ENCODE measurements around the gene CYP24A1. TPM values are rescaled to one million over a fixed set of nuclear protein-coding genes. Genes with fewer than 3 reads are reported as not detected.

CYP24A1 gene
- polyA plus RNA-seq, 6 donors from 2014 or later = not detected

- no peak for ATAC-seq (ENCODE audit: low read depth in 2 of 2)
- Mint-ChIP-seq H3K9me3 (no peaks in the 10 kb centered on the region), H3K36me3 (no peaks in the 10 kb centered on the region), H3K27me3 (peaks cover 6 to 24% (median 14%) of the 10 kb centered on the region in 3 donors), H3K4me1 (peaks cover 0 to 3% (median 0%) of the 10 kb centered on the region in 3 donors), H3K27ac (no peak overlapping the region), H3K4me3 (no peak overlapping the region)
- DNase-seq = no peak
Observed at GRCh38 chr20:54197621-54198604, 24.1 kb upstream of the CYP24A1 start.

GRCh38 chr20:54195483-54196472, 22.0 kb upstream of the CYP24A1 start:
- H3K27ac Mint-ChIP-seq = no peak overlapping the region
- ATAC-seq (ENCODE audit: low read depth in 2 of 2) = no peak

DNA sequence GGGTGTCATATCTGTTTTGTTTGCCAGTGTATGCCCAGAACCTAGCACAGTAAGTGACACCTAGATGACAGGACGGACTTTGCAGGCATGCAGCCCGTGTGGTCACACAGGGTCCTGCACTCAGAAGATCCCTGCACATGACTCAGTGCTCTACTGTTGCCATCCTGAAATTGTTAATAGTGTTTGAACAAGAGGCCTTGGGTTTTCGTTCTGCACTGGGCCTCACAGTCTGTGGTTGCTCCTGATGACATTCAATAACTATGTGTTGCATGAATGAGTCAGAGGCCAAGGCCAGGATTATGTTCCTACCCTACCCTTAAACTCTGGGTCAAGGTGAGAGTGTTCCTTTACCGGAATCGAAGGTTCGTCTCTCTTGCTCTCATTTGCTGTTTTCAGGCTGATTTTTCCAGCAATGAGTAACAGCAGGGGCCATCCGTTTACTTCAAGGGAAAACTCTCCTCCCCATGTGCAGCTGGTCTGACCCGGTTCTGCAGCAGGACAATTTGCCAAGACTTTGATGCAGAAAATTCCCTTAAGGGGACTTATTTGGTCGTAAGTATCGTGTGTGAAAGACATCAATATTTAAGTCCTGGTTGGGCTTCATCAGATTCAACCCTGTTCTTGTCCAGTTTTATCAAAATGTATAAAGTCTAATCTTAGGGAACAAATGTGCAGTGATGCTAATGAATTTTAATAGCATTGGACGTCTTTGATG, 21.1 kb upstream of the CYP24A1 start:
- H3K4me1 Mint-ChIP-seq = peaks cover 0 to 3% (median 0%) of the 10 kb centered on the region in 3 donors
- DNase-seq = no peak
- H3K36me3 Mint-ChIP-seq = no peaks in the 10 kb centered on the region
- ATAC-seq (ENCODE audit: low read depth in 2 of 2) = no peak
- H3K9me3 Mint-ChIP-seq = no peaks in the 10 kb centered on the region
- no peak overlapping the region for H3K27ac Mint-ChIP-seq
- H3K27me3 Mint-ChIP-seq = peaks cover 8 to 26% (median 9%) of the 10 kb centered on the region in 3 donors
- H3K4me3 Mint-ChIP-seq = no peak overlapping the region

More at GRCh38 chr20:54195483-54196472, 22.0 kb upstream of the CYP24A1 start:
- Mint-ChIP-seq H3K4me3 (no peak overlapping the region), H3K36me3 (no peaks in the 10 kb centered on the region), H3K27me3 (peaks cover 8 to 26% (median 9%) of the 10 kb centered on the region in 3 donors), H3K9me3 (no peaks in the 10 kb centered on the region), H3K4me1 (peaks cover 0 to 3% (median 0%) of the 10 kb centered on the region in 3 donors)
- DNase-seq = no peak

DNA sequence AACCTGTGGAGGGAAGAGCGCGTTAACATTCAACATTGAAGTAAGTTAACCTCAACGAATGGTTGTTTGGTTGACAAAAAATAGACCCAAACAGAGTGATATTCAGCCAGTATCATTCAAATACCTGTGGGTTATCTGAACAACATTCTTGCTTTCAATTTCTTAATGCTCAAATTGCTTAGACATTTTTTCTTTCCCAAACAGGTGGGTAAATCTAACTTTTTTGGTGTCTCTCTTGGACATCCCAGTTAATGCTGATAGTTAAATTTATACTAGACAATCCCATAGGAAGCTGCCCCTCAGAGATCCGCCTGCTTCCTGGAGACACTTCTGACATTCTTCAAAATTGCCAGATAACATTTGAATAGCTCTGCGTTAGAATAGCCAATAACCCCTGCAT, 20.0 kb upstream of the CYP24A1 start:
- Mint-ChIP-seq H3K4me1 (no peaks in the 10 kb centered on the region), H3K9me3 (no peaks in the 10 kb centered on the region), H3K27me3 (peaks cover 8 to 26% (median 9%) of the 10 kb centered on the region in 3 donors), H3K27ac (no peak overlapping the region), H3K36me3 (no peaks in the 10 kb centered on the region), H3K4me3 (no peak overlapping the region)
- ATAC-seq (ENCODE audit: low read depth in 2 of 2) (no peak), DNase-seq (no peak)

- Mint-ChIP-seq H3K4me3 (no peak overlapping the region), H3K36me3 (no peaks in the 10 kb centered on the region), H3K27ac (no peak overlapping the region), H3K4me1 (no peaks in the 10 kb centered on the region), H3K27me3 (peaks cover 6 to 34% (median 16%) of the 10 kb centered on the region in 3 donors), H3K9me3 (no peaks in the 10 kb centered on the region)
- ATAC-seq (ENCODE audit: low read depth in 2 of 2) = no peak
- DNase-seq = no peak
Observed at GRCh38 chr20:54190217-54190616, 16.4 kb upstream of the CYP24A1 start.

DNA sequence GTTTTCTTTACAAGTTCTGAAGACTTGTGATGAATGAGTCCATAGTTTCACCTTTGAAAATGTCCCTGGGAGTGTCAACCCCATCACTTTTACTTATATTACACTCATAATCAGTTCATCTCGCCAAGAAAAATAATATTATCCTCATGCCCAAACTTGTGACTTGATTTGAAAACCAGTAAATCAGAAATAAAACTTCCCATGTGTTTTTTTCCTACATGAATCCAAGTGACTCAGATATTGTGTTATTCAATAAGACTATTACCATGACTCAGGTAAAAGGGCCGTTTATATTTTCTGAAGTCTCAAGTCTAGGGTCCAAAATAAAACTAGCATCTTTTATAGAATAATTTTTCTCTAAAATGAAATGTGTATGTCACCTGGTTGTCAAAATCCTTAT, 15.8 kb upstream of the CYP24A1 start:
- peaks cover 12 to 34% (median 16%) of the 10 kb centered on the region in 3 donors for H3K27me3 Mint-ChIP-seq
- H3K27ac Mint-ChIP-seq = no peak overlapping the region
- no peaks in the 10 kb centered on the region for H3K9me3 Mint-ChIP-seq
- no peak for DNase-seq
- H3K36me3 Mint-ChIP-seq = no peaks in the 10 kb centered on the region
- no peaks in the 10 kb centered on the region for H3K4me1 Mint-ChIP-seq
- H3K4me3 Mint-ChIP-seq = no peak overlapping the region
- no peak for ATAC-seq (ENCODE audit: low read depth in 2 of 2)

DNA sequence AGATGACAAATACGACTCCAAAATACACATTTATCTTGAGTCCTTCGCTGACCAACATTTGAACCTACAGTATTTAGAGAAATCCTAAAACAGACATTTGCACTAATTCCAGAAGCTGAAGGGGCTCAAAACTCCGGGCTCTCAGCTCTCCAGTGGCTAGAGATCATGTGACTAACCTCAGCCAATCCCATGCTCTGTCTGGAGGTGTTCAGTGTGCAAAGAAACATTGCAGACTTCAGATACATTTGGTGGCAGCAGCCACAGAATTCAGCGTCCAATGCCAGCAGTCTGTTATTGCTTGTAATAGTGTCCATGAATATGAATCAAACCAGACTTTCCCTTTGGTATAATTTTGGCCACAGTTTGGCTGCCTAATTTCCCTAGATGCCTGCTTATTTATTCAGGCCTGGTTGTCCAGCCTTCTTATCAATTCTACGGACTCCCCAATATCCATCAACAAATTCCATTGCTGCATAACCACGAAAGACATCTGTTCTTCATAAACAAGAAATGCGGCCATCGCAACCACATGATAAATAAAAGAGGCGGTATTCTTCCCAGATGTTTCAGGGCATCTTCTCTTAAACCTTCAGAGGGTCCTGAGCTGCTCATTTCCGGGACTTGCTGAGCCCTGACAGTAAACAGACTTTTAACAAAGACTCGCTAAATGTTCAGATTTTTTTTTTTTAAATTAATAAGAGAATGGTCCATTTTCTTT, 14.5 kb upstream of the CYP24A1 start:
- Mint-ChIP-seq H3K9me3 (no peaks in the 10 kb centered on the region), H3K27me3 (peaks cover 20 to 39% (median 22%) of the 10 kb centered on the region in 3 donors), H3K4me3 (no peak overlapping the region), H3K36me3 (no peaks in the 10 kb centered on the region), H3K27ac (no peak overlapping the region), H3K4me1 (no peaks in the 10 kb centered on the region)
- DNase-seq = no peak
- no peak for ATAC-seq (ENCODE audit: low read depth in 2 of 2)

DNA sequence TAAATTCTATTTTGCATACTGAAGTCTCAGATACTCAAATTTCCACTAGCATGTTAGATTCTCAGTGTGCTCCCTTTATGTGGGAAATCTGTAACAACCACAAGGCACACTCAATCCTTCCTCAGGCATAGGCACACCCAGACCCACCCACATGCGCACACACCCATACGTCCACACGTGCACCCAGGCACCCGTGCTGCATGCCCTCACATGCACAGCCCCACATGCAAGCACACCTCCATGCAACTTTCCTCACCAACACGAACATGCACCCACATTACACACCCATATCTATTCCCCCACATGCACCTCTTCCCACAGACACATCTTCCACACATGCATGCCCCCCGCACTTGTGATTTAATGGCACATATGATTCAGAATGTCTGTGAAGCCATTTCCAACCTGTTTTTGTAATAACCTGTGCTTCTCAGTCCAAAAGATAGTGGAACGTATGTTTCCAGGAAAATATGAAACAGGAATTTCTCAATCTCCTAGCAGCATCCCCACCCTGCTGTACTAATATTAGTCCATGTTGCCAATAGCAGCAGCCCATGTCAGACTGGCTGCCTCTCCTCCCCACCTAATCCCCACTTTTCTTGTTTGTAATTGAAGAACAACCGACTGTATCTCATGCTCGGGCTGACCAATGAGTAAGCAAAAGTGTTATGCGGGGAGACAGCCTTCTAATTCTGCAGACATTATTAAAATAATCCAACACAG, 11.3 kb upstream of the CYP24A1 start:
- no peak for DNase-seq
- no peak overlapping the region for H3K27ac Mint-ChIP-seq
- H3K4me3 Mint-ChIP-seq = no peak overlapping the region
- H3K9me3 Mint-ChIP-seq = no peaks in the 10 kb centered on the region
- peaks cover 28 to 50% (median 41%) of the 10 kb centered on the region in 3 donors for H3K27me3 Mint-ChIP-seq
- no peaks in the 10 kb centered on the region for H3K4me1 Mint-ChIP-seq
- H3K36me3 Mint-ChIP-seq = no peaks in the 10 kb centered on the region
- ATAC-seq (ENCODE audit: low read depth in 2 of 2) = no peak

DNA sequence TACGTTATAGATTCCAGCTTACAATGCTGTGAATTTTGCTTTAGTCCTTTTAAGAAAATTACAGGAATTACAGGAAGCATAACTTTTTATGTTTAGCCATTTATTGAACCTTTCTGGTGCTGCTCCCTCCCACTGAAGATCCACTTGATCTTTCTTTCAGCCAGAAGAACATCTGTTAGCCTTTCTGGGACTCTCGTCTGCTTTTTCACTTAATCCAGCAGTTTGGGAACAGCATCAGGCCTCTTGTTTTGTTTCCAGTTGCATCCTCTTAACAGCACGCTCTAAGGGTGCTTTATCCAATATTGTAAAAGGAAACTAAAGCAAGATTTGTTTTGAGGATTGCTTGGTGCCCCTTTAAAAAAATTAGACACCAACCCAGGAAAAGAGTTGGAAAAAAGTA, 10.3 kb upstream of the CYP24A1 start:
- Mint-ChIP-seq H3K4me3 (no peak overlapping the region), H3K27me3 (peaks cover 28 to 51% (median 41%) of the 10 kb centered on the region in 3 donors), H3K36me3 (no peaks in the 10 kb centered on the region), H3K4me1 (no peaks in the 10 kb centered on the region), H3K9me3 (no peaks in the 10 kb centered on the region), H3K27ac (no peak overlapping the region)
- no peak for ATAC-seq (ENCODE audit: low read depth in 2 of 2)
- DNase-seq = no peak

DNA sequence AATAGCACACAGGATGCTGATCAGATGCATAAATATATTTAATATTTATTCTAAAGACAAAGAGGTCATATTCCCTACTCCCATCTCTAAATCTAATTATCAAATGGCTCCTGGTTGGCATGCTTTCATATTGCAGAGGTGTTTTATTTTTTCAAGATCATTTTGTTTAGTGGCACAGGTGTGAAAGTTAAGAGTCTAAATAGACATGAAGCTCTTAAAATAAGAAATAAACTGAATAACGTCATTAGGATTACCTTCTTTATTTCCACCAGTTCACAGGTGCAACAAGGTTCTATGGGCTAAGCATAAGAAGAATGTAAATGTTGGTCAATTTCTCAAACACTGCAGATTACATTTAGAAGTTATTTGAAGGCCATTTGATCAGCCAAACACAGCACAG, 7.1 kb upstream of the CYP24A1 start:
- no peak overlapping the region for H3K27ac Mint-ChIP-seq
- H3K4me1 Mint-ChIP-seq = no peaks in the 10 kb centered on the region
- no peak overlapping the region for H3K4me3 Mint-ChIP-seq
- no peaks in the 10 kb centered on the region for H3K36me3 Mint-ChIP-seq
- DNase-seq (no peak), ATAC-seq (ENCODE audit: low read depth in 2 of 2) (no peak)
- peaks cover 37 to 50% (median 50%) of the 10 kb centered on the region in 3 donors for H3K27me3 Mint-ChIP-seq
- no peaks in the 10 kb centered on the region for H3K9me3 Mint-ChIP-seq

GRCh38 chr20:54179946-54180345, 6.2 kb upstream of the CYP24A1 start:
- Mint-ChIP-seq H3K4me3 (no peak overlapping the region), H3K36me3 (no peaks in the 10 kb centered on the region), H3K27me3 (peaks cover 39 to 49% (median 46%) of the 10 kb centered on the region in 3 donors), H3K4me1 (peaks cover 0 to under 1% (median under 1%) of the 10 kb centered on the region in 3 donors), H3K27ac (no peak overlapping the region), H3K9me3 (no peaks in the 10 kb centered on the region)
- ATAC-seq (ENCODE audit: low read depth in 2 of 2) = no peak
- DNase-seq = no peak

DNA sequence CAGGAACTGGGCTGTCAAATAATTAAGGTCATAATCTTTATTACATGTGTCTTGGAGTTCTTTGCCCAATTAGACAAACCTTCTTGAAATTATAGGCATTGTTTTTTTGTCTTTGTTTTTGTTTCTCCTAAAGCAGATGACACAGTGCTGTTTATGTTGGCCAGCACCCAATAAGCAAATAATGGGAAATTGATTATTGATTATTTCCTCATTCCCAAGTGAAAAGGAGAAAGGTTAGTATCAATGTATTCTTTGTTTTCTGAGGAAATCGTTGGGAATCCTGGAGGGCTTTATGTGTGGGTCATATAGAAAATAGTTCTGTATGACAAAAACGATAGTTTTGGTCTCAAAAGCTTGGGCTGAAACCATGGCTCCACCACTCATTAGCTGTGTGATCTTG, 4.5 kb upstream of the CYP24A1 start:
- no peak overlapping the region for H3K27ac Mint-ChIP-seq
- H3K9me3 Mint-ChIP-seq = peaks cover 0 to 1% (median 0%) of the 10 kb centered on the region in 7 donors
- no peak for ATAC-seq (ENCODE audit: low read depth in 2 of 2)
- H3K4me3 Mint-ChIP-seq = no peak overlapping the region
- H3K4me1 Mint-ChIP-seq = peaks cover 7 to 13% (median 13%) of the 10 kb centered on the region in 3 donors
- peaks cover 40 to 53% (median 51%) of the 10 kb centered on the region in 3 donors for H3K27me3 Mint-ChIP-seq
- no peak for DNase-seq
- H3K36me3 Mint-ChIP-seq = no peaks in the 10 kb centered on the region
